Urinary bladder (tissue), 4 donors: ENCODE data around the gene RAD9A. TPM values are rescaled to one million over a fixed set of nuclear protein-coding genes. Genes with fewer than 3 reads are reported as not detected.

Experiments
- DNase-seq: peaks from one replicate; pipeline ENCODE4 v3.0.0-alpha.2; 2015; ENCODE audit errors: extremely low spot score
- H3K27ac ChIP-seq: one replicate; pipeline ENCODE4 v1.5.1; 2013; ENCODE audit warnings: low read depth, mild to moderate bottlenecking, moderate library complexity
- H3K36me3 ChIP-seq: one replicate; pipeline ENCODE4 v1.6.1; 2013; ENCODE audit warnings: mild to moderate bottlenecking, moderate library complexity; ENCODE audit not compliant: insufficient read depth
- H3K4me1 ChIP-seq: one replicate; pipeline ENCODE4 v1.6.1; 2013; ENCODE audit warnings: mild to moderate bottlenecking, moderate library complexity; ENCODE audit not compliant: insufficient read depth
- H3K4me3 ChIP-seq: one replicate; pipeline ENCODE4 v1.5.1; 2013; ENCODE audit warnings: low read depth, low read length
- WGBS: extraction: QIAGEN DNeasy Blood & Tissue Kit; methylation state at CpG from one replicate; pipeline ENCODE4 v1.1.7; 2013; 5-methylcytosine and 5-hydroxymethylcytosine counted together
- polyA plus RNA-seq: library from polyadenylated mRNA; stranded (reverse); fragments of 200-250 nt; gene quantifications from one replicate; pipeline ENCODE4 v1.2.3, GENCODE V29; 2013
- total RNA-seq: library from RNA; depleted of rRNA; stranded (reverse); fragments of >200 nt; gene quantifications from one replicate; pipeline ENCODE4 v1.2.3, GENCODE V29; 2014
- donor health status: healthy with polysubstance abuse.
- donor health status: healthy.

RAD9A gene
- total and polyA plus RNA-seq, 2 donors = 7.5 to 16.9 TPM

DNA sequence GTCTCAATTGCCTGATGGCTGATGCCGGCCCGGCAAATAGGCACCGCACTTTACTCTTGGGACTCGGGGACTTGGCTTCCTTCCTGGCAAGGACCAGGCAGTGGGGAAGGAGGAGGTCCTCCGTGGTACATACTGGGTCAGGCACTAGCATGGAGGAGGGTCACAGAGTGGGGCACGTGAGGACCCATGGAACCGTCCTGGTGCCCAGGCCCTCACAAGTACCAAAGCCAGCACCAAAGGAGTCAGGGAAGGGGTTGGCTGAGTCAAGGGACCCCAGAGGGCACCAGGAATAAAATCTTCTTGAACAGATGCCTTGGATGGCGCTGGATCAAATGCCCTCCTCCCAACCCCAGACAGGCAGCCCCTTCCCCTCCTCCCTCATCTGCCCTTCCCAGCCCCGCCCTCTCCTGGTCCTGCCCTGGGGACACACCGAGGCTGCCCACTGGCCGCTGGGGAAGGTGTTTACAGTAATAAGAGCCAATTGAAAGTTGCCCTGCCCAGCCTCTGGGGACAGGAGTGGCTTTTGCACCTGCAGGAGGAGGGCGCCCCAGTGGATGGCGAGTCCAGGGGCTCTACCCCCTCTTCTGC is 18.1 kb downstream of the RAD9A start:
- no peaks in the 10 kb centered on the region for H3K4me1 ChIP-seq
- H3K36me3 ChIP-seq = no peaks in the 10 kb centered on the region
- WGBS = 29% methylated on average over 13 of the region's 13 CpGs
- H3K27ac ChIP-seq = no peak overlapping the region
- DNase-seq = no peak
- H3K4me3 ChIP-seq = no peak overlapping the region

DNA sequence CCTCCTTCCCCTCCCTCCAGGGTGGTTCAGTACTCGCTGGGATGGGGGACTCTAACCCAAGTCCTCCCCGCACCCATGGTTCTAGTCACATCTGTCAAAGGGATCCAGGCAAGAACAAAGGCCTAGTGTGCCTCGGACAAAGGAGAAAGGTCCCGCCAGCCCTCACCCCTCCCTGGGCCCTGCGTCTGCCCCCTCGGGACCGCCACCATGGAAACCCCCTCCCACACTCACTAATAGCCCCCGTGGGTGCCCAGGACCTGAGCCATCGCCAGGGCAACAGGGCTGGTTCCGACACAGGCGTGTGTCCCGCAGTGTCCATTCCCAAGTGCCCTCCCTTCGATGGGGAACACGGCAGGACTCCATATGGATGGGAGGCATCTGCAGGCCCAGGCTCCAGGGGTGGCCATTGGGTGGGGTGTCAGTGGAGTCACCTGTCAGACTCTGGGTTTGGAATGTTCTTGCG is 18.6 kb downstream of the RAD9A start:
- Histone ChIP-seq H3K4me3 (no peak overlapping the region), H3K36me3 (no peaks in the 10 kb centered on the region), H3K27ac (no peak overlapping the region), H3K4me1 (no peaks in the 10 kb centered on the region)
- no peak for DNase-seq
- 67% methylated on average over 15 of the region's 15 CpGs for WGBS

DNA sequence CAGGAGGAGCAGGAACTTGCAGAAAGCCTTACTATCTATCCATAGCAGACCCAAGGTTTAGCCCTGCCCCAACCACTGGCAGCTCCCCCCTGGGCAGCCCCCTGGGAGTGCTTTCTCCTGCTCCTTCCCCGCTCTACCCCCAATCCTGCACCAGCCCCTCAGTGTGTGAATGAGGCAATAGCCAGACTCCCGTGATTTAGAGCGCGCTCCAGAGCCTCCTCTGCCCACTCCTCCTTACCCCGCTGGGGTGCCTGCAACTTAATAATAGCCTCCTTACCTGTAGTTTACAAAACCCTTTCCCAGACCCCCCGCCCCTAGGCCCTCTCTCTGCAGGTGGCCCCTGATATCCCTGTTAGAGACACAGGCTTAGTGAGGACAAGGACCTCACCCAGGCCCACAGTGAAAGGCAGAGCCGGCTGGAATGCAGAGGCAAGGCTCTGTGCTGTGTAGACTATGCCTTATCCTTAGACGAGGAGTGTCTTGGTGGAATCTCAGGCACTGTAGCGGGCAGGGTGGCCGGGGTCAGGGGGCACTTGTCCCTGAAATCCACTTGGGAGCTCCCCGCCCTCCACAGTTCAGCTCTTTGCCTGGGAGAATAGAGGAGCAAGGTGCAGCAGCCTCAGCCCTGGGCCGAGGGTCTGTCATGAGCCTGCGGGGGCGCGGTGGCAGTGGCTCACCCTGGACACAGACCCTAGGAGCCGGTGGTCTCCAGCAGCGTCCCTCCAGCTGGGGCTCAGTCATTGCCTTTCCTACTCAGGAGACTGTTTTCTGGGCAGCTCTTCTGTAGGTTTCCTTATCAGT is 19.4 kb downstream of the RAD9A start:
- no peak overlapping the region for H3K4me3 ChIP-seq
- 72% methylated on average over 17 of the region's 17 CpGs for WGBS
- DNase-seq = no peak
- no peaks in the 10 kb centered on the region for H3K36me3 ChIP-seq
- H3K4me1 ChIP-seq = no peaks in the 10 kb centered on the region
- no peak overlapping the region for H3K27ac ChIP-seq

DNA sequence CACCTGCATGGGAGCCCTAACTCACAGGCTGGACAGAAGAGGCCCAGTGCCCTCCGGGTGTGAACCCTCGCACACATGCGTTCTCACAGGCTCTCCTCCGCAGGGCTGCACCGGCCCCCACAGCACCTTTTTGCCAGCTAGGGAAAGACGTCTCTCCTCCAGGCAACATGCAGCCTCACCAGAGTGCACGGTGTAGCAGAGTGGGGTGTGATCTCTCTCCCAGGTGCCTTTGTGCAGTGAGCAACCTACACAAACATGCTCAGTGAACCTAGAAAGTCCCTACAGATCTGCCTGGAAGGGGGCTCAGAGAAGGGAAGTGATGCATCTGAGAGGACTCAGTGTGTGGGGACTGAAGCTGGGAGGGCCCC is 20.0 kb downstream of the RAD9A start:
- Histone ChIP-seq H3K27ac (no peak overlapping the region), H3K36me3 (no peaks in the 10 kb centered on the region), H3K4me1 (no peaks in the 10 kb centered on the region), H3K4me3 (no peak overlapping the region)
- 65% methylated on average over 7 of the region's 7 CpGs for WGBS
- no peak for DNase-seq

DNA sequence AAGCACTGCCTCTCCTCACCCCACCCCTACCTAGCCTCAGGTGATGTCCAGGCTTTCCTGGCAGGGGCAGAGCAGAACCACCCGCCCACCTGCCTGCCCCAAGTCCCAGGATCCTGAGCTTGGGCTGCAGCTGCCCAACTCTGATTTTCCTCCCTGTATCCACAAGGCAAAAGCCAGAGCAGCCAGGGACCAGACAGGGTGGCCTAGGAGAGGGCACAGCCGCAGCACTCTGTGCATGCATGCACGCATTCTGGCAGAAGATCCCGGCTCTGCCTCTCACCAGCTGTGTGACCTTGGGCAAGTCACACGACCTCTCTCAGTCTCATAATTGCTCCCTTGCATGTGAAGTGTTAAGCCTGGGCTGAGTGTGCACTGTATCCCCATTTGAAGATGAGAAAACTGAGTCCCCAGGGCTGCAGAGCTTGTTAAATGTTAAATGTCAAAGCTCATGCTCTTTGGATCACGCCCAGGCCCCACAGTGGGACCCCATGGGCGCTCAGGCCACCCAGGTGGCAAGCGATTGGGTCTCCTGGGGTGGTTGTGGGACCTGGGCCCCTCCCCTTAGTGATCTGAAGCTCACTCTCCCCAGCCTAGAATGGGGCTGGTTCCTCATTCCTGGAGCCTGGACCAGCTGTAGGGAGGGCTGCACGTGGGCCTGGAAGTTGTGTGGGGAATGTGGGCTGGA is 20.9 kb downstream of the RAD9A start:
- Histone ChIP-seq H3K4me1 (no peaks in the 10 kb centered on the region), H3K27ac (no peak overlapping the region), H3K36me3 (no peaks in the 10 kb centered on the region), H3K4me3 (no peak overlapping the region)
- 71% methylated on average over 9 of the region's 9 CpGs for WGBS
- DNase-seq = no peak

DNA sequence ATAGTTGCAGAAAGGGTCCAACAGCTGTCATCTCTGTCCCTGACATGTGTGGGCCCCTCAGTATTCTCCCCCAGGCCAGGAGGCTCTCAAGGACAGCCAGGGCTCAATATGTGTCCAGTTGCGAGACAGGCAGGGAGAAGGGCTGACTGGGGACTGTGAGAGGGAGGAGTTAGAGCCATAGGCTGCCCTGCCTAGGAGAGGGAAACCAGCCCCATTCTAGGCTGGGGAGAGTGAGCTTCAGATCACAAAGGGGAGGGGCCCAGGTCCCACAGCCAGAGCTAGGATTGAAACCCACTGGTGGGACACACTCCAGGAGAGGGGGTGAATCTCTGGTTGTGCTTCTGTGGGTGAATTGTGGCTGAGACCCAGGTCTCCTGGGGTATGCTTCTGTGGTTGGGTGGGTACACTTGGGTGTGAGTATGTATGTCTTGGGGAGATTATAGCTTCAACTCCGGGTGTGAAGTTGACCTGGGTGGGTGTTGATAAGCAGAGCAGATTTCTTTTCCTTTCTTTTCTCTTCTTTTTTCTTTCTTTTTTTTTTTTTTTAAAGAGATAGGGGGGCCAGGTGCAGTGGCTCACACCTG is 21.6 kb downstream of the RAD9A start:
- no peak for DNase-seq
- H3K27ac ChIP-seq = no peak overlapping the region
- no peaks in the 10 kb centered on the region for H3K4me1 ChIP-seq
- no peak overlapping the region for H3K4me3 ChIP-seq
- 63% methylated on average over 2 of the region's 2 CpGs for WGBS
- no peaks in the 10 kb centered on the region for H3K36me3 ChIP-seq

DNA sequence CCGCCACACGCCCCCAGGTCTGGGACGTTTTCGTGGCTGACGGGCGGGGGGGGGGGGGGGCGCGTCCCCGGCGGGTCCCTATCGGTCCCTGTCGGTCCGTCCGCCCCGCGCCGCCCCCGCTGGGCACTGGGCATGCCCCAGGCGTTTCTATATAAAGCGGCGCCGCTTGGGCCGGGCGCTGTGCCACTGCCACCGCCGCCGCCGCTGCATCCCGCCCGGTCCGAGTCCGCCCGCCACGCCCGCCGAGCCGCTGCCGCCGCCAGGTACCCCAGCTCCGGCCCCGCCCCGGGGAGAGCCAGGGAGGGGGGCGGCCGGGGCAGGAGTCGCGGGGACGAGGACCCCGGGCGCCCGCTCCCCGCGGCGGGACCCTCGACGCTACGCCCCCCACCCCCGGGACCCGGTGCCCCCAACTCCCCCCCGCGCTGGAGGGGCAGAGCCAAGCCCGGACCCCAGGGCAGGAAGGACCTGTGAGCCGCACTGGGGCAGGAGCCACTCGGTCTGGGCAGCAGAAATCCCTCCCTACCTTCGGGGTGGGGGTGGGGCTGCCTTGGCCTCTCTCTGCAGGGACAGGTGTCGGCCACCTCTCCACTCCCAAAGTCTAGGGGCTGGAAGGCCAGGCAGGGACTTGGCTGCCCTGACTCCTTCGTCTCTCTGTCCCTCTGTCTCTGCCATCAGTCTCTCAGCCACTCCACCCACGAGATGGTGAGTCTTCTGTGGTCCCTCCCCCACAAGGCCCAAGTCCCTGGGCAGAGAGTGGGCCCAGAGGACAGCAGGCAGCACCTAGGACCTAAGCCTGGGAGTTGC is 23.9 kb downstream of the RAD9A start, which contains the start of gene CARNS1:
Gene CARNS1, plus strand, starts transcription at position 178 of the 804 bp plus-strand sequence. Its CDS starts 522 bp downstream, at position 700.
- WGBS = 6% methylated on average over 67 of the region's 67 CpGs
- Histone ChIP-seq H3K4me3 (peak within 1 kb of the TSS; percentile 22), H3K27ac (no peak within 1 kb of the TSS), H3K36me3 (no peaks in the 10 kb centered on the region), H3K4me1 (peaks cover 2% of the 10 kb centered on the region)
- no peak for DNase-seq

DNA sequence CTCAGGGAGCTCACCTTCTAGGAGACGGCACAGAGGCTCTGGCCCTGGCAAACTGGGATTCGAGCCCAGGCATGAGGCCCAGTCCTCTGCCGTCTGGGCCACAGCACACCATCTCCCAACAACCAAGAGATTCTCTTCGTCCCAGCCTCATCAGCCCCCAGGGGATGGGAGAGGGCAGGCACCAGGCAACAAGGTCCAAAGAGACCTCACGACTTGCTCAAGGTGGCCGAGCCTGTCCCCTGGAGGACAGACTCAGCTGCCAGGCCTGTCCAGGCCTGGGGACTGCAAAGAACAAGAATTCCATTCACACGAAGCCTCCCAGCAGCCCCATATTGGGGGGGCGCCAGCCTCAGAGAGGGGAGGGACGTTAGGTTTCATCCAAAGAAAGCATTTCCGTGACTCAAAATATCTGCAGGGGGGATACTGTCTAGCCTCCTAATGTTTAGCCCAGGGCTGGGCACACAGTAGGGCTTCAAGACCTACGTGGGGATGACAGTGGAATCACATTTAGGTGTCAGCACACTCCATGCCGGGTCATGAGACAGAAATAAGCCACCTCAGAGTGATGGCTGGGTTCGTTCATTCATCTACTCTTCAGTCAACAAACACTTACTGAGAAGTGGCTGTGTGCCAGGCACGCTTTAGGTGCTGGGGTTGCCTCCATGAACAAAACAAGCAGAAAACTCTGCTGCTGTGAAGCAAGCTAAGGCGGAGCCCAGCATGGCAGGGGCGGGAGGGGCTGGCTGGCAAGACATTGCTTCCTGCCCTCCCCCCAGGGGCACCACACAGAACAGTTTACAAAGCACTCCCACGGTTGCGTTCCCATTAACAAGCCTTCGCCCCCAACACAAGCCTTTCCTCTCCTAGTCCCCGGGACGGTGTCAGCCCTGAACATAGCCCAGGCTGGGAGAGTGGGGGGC is 24.9 kb downstream of the RAD9A start:
- no peak for DNase-seq
- H3K36me3 ChIP-seq = no peaks in the 10 kb centered on the region
- WGBS = 69% methylated on average over 21 of the region's 21 CpGs
- H3K4me3 ChIP-seq = no peak overlapping the region
- H3K27ac ChIP-seq = no peak overlapping the region
- H3K4me1 ChIP-seq = peaks cover 2% of the 10 kb centered on the region

DNA sequence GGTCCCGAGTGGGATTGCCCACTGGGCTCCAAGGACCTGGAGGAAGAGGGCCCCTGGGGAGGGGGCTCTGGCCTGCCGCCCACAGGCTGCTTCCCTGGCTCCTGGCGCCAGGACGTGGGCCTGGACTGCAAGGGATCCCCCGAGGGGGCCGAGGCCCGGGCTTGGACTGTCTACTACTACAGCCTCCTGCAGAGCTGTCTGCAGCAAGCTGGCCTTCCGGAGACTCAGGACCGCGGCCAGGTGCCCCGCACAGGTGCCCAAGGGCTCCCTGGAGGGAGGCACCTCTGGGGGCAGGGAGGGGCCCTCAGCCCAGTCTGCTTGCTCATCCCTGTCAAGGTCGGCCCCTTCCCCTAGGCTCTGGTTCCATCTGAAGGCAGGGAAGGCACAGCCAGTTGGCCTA is 25.6 kb downstream of the RAD9A start:
- Histone ChIP-seq H3K27ac (no peak overlapping the region), H3K36me3 (no peaks in the 10 kb centered on the region), H3K4me3 (no peak overlapping the region), H3K4me1 (peaks cover 2% of the 10 kb centered on the region)
- 82% methylated on average over 12 of the region's 12 CpGs for WGBS
- no peak for DNase-seq

DNA sequence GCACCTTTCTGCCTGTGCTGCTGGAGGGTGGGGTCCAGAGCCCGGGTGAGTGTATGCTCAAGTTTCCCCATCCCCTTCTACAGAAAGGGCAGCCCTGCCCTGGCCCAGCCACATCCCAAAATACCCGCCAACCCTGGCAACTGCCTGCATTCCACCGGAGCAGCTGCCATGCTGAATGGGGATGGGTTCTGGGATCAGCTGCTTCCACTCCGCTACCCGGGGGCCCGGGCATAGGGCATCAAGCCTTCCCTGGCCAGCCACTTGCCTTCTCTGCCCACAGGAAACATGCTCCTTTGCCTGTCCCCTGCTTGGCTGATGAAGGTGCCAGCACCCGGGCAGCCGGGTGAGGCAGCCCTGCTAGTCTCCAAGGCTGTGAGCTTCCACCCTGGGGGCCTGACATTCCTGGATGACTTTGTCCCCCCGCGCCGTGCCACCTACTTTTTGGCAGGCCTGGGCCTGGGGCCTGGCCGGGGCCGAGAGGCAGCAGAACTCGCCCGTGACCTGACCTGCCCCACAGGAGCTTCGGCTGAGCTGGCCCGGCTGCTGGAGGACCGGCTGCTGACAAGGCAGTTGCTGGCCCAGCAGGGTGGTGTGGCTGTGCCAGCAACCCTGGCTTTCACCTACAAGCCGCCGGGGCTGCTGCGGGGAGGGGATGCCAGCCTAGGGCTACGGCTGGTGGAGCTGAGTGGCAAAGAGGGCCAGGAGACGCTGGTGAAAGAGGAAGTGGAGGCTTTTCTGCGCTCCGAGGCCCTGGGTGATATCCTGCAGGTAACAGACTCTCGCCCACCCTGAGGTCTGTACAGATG is 26.9 kb downstream of the RAD9A start:
- H3K4me3 ChIP-seq = no peak overlapping the region
- 81% methylated on average over 26 of the region's 26 CpGs for WGBS
- peaks cover 2% of the 10 kb centered on the region for H3K4me1 ChIP-seq
- H3K36me3 ChIP-seq = no peaks in the 10 kb centered on the region
- no peak for DNase-seq
- no peak overlapping the region for H3K27ac ChIP-seq

DNA sequence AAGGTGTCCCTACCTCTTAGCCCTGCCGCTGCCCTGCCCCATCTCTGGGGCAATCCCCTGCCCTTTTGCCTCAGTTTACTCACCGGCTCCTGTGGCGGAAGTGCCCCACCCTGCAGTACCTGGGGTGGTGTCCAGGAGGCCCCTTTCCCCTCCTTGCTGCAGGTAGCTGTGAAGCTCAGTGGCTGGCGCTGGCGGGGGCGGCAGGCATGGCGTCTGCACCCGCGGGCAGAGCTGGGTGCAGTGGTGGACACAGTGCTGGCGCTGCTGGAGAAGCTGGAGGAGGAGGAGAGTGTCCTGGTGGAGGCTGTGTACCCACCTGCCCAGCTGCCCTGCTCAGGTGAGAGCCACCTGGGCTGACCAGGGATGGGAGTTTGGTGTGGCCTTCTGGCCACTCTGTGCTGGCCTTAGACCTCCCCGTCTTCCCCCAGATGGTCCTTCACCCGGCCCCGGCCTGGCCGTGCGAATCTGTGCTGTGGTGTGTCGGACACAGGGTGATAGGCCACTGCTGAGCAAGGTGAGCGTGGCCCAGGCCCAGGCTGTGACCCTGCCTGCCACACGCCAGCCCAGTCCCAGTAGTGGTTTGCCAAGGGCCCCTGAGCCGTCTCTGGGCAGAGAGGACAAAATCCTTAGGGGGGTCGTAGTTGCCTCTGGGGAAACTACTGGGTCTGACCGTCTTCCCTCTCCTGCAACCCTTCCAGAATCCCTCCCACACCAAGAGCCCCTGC is 27.7 kb downstream of the RAD9A start:
- 93% methylated on average over 21 of the region's 21 CpGs for WGBS
- no peak for DNase-seq
- Histone ChIP-seq H3K36me3 (no peaks in the 10 kb centered on the region), H3K4me3 (no peak overlapping the region), H3K27ac (no peak overlapping the region), H3K4me1 (peaks cover 2% of the 10 kb centered on the region)
